ENCODE results near the gene SETD6. TPM values are rescaled to one million over a fixed set of nuclear protein-coding genes. Genes with fewer than 3 reads are reported as not detected.

Gene SETD6
- polyA plus RNA-seq, 1 of the 3 experiments (the other 2 are of a cell fraction) = 17.2 TPM

DNA sequence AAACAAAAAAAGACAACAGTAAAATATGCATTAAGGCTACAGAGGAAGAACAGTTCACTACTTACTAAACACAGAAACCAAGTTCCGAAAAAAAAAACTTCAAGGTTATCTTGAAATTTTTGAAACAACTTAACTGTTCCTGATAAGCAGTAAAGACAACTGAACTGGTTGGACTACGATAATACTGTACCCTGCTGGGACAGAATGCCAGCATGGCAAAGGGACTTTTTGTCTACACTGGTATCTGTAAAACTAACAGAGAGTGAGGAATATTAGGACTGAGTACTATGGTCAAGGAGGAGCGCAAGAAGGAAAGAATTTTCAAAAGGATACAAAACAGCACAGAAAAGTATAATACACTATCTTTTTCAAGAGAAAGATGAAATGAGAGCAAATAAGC, 19.8 kb downstream of the SETD6 start (continued):
- TF ChIP-seq, protein P1, sequence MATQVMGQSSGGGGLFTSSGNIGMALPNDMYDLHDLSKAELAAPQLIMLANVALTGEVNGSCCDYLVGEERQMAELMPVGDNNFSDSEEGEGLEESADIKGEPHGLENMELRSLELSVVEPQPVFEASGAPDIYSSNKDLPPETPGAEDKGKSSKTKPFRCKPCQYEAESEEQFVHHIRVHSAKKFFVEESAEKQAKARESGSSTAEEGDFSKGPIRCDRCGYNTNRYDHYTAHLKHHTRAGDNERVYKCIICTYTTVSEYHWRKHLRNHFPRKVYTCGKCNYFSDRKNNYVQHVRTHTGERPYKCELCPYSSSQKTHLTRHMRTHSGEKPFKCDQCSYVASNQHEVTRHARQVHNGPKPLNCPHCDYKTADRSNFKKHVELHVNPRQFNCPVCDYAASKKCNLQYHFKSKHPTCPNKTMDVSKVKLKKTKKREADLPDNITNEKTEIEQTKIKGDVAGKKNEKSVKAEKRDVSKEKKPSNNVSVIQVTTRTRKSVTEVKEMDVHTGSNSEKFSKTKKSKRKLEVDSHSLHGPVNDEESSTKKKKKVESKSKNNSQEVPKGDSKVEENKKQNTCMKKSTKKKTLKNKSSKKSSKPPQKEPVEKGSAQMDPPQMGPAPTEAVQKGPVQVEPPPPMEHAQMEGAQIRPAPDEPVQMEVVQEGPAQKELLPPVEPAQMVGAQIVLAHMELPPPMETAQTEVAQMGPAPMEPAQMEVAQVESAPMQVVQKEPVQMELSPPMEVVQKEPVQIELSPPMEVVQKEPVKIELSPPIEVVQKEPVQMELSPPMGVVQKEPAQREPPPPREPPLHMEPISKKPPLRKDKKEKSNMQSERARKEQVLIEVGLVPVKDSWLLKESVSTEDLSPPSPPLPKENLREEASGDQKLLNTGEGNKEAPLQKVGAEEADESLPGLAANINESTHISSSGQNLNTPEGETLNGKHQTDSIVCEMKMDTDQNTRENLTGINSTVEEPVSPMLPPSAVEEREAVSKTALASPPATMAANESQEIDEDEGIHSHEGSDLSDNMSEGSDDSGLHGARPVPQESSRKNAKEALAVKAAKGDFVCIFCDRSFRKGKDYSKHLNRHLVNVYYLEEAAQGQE (IDR thresholded peaks at IDR 0.05; ENCODE audit: low read depth, low read length) = no peak

GRCh38 chr16:58536278-58536677, 21.0 kb downstream of the SETD6 start:
- whole genome bisulfite sequencing (ENCODE audit: low lambda C conversion rate) = 92% methylated on average over 5 of the region's 5 CpGs
- CTCF ChIA-PET = interaction anchor here (1.3 kb wide), 1 partner anchor 125 kb away, joined by 3 read pairs; no protein-coding TSS in a partner anchor
- TF ChIP-seq SIN3A (IDR thresholded peaks at IDR 0.05; ENCODE audit: borderline replicate concordance, low read depth, low read length) (no peak), RCOR1 (IDR thresholded peaks at IDR 0.05; ENCODE audit: low read length) (no peak), MXI1 (IDR thresholded peaks at IDR 0.05; ENCODE audit: low read depth, low read length) (no peak), FOSL2 (IDR thresholded peaks at IDR 0.05; ENCODE audit: borderline replicate concordance, low read depth) (no peak), EZH2phosphoT487 (IDR thresholded peaks at IDR 0.05; ENCODE audit: borderline replicate concordance, low read depth) (no peak), USF1 (IDR thresholded peaks at IDR 0.05; ENCODE audit: borderline replicate concordance, low read depth) (no peak), USF2 (IDR thresholded peaks at IDR 0.05; ENCODE audit: borderline replicate concordance, low read depth, low read length) (no peak), FOXJ3 (CRISPR knock-in tag; IDR thresholded peaks at IDR 0.05) (no peak), ELF1 (IDR thresholded peaks at IDR 0.05) (no peak)
- TF ChIP-seq, protein P2, sequence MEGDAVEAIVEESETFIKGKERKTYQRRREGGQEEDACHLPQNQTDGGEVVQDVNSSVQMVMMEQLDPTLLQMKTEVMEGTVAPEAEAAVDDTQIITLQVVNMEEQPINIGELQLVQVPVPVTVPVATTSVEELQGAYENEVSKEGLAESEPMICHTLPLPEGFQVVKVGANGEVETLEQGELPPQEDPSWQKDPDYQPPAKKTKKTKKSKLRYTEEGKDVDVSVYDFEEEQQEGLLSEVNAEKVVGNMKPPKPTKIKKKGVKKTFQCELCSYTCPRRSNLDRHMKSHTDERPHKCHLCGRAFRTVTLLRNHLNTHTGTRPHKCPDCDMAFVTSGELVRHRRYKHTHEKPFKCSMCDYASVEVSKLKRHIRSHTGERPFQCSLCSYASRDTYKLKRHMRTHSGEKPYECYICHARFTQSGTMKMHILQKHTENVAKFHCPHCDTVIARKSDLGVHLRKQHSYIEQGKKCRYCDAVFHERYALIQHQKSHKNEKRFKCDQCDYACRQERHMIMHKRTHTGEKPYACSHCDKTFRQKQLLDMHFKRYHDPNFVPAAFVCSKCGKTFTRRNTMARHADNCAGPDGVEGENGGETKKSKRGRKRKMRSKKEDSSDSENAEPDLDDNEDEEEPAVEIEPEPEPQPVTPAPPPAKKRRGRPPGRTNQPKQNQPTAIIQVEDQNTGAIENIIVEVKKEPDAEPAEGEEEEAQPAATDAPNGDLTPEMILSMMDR (IDR thresholded peaks at IDR 0.05) = no peak
- Histone ChIP-seq H3K9me3 (no peaks in the 10 kb centered on the region), H4K20me1 (ENCODE audit: insufficient read depth) (no peaks in the 10 kb centered on the region), H3K4me3 (ENCODE audit: low read depth in 2 of 2, low read length in 1 of 2) (no peak overlapping the region), H3K4me2 (no peak overlapping the region), H3K9ac (no peak overlapping the region), H3K36me3 (replicated peaks in 1 of 2; ENCODE audit: control insufficient read depth in 1 of 2, insufficient read depth in 2 of 2, low read length in 1 of 2) (peaks cover 88 to 91% of the 10 kb centered on the region in 2 experiments), H3K9me2 (no peaks in the 10 kb centered on the region), H3K27me3 (ENCODE audit: insufficient read depth) (no peaks in the 10 kb centered on the region), H2AFZ (ENCODE audit: low read depth) (no peak overlapping the region), H3K4me1 (ENCODE audit: control insufficient read depth in 1 of 2, insufficient read depth in 2 of 2, low read depth in 1 of 2, low read length in 1 of 2) (no peaks in the 10 kb centered on the region), H3K79me2 (ENCODE audit: insufficient read depth) (peaks cover 9% of the 10 kb centered on the region; the same call in 1 of the 2 replicates), H3F3A (replicated peaks; ENCODE audit: insufficient read depth) (no peaks in the 10 kb centered on the region), H3K27ac (ENCODE audit: low read depth in 2 of 2, low read length in 1 of 2) (no peak overlapping the region)
- DNase-seq = no peak
- POLR2A ChIA-PET = no interaction called here
